ENCODE results near the gene MAP2K5.

Gene MAP2K5

DNA sequence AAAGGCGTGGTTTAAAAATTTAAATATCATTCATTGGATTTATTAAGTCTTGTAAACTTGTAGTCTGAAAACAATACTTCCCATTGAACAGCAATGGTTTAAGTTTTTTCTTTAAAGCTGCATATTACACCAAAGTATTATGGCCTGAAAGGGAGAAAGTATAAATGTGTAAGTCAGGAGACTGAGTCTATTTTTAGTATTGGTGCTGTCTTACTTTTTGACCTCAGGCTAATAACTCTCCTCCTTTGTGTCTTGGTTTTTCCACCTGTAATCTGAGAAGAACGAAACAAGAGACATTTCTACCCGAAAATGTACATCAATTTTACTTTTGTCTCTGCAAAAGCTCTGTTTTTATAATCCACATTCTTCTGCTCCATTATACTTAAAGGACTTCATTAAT, 14.0 kb upstream of the MAP2K5 start:
- no peak overlapping the region for H3K9ac ChIP-seq (ENCODE audit: low read depth, low read length, poor library complexity, severe bottlenecking)
- peaks cover 35% of the 10 kb centered on the region for H3K79me2 ChIP-seq (ENCODE audit: insufficient read depth, low read length)
- no peaks in the 10 kb centered on the region for H3K9me3 ChIP-seq (ENCODE audit: insufficient read depth, low read depth, low read length)
- H3K9me2 ChIP-seq (replicated peaks; ENCODE audit: low read depth, low read length) = no peaks in the 10 kb centered on the region
- TF ChIP-seq EZH2phosphoT487 (IDR thresholded peaks at IDR 0.05; ENCODE audit: borderline replicate concordance) = no peak
- TF ChIP-seq, protein P1, sequence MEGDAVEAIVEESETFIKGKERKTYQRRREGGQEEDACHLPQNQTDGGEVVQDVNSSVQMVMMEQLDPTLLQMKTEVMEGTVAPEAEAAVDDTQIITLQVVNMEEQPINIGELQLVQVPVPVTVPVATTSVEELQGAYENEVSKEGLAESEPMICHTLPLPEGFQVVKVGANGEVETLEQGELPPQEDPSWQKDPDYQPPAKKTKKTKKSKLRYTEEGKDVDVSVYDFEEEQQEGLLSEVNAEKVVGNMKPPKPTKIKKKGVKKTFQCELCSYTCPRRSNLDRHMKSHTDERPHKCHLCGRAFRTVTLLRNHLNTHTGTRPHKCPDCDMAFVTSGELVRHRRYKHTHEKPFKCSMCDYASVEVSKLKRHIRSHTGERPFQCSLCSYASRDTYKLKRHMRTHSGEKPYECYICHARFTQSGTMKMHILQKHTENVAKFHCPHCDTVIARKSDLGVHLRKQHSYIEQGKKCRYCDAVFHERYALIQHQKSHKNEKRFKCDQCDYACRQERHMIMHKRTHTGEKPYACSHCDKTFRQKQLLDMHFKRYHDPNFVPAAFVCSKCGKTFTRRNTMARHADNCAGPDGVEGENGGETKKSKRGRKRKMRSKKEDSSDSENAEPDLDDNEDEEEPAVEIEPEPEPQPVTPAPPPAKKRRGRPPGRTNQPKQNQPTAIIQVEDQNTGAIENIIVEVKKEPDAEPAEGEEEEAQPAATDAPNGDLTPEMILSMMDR (conservative IDR thresholded peaks at IDR 0.05; ENCODE audit: low read length) = no peak
- no peak overlapping the region for H2AFZ ChIP-seq (ENCODE audit: low read length)
- no peaks in the 10 kb centered on the region for H3K27me3 ChIP-seq (ENCODE audit: insufficient read depth, low read length, poor library complexity, severe bottlenecking)
- H3K36me3 ChIP-seq (ENCODE audit: insufficient read depth, low read length) = no peaks in the 10 kb centered on the region
- H3F3A ChIP-seq (ENCODE audit: low read depth) = no peaks in the 10 kb centered on the region; the same call in 1 of the 2 replicates
- H3K4me1 ChIP-seq (ENCODE audit: insufficient read depth, low read length, poor library complexity, severe bottlenecking) = peaks cover 40% of the 10 kb centered on the region
- no peak overlapping the region for H3K4me3 ChIP-seq (ENCODE audit: low read length, poor library complexity, severe bottlenecking)
- H3K4me2 ChIP-seq (ENCODE audit: low read depth, low read length, poor library complexity, severe bottlenecking) = no peak overlapping the region
- peaks cover 25% of the 10 kb centered on the region for H4K20me1 ChIP-seq (ENCODE audit: insufficient read depth, low read length, poor library complexity, severe bottlenecking)

DNA sequence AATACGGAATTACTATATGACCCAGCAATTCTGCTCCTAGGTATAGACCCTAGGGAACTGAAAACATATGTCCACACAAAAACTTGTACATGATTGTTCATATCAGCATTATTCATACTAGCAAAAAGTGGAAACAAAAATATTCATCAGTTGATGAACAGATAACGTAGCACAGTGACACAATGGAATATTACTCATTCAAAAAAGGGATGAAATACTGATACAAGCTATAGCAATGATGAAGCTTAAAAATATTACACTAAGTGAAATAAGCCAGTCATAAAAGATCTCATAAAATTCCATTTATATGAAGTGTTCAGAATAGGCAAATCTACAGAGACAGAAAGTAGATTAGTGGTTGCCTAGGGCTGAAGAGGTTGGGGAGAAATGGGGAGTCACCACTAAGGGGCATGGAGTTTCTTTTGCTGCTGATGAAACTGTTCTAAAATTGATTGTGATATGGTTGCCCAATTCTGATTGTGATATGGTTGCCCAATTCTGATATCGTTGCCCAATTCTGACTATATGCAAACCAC, 11.1 kb upstream of the MAP2K5 start:
- H3K36me3 ChIP-seq (ENCODE audit: insufficient read depth, low read length) = no peaks in the 10 kb centered on the region
- H3K79me2 ChIP-seq (ENCODE audit: insufficient read depth, low read length) = peaks cover 5% of the 10 kb centered on the region
- no peak overlapping the region for H3K4me3 ChIP-seq (ENCODE audit: low read length, poor library complexity, severe bottlenecking)
- H3K4me1 ChIP-seq (ENCODE audit: insufficient read depth, low read length, poor library complexity, severe bottlenecking) = peaks cover 35% of the 10 kb centered on the region
- H3K27me3 ChIP-seq (ENCODE audit: insufficient read depth, low read length, poor library complexity, severe bottlenecking) = no peaks in the 10 kb centered on the region
- no peaks in the 10 kb centered on the region for H4K20me1 ChIP-seq (ENCODE audit: insufficient read depth, low read length, poor library complexity, severe bottlenecking)
- no peaks in the 10 kb centered on the region for H3K9me2 ChIP-seq (replicated peaks; ENCODE audit: low read depth, low read length)
- H3K9me3 ChIP-seq (ENCODE audit: insufficient read depth, low read depth, low read length) = no peaks in the 10 kb centered on the region
- no peak overlapping the region for H2AFZ ChIP-seq (ENCODE audit: low read length)
- no peaks in the 10 kb centered on the region; the same call in 1 of the 2 replicates for H3F3A ChIP-seq (ENCODE audit: low read depth)
- TF ChIP-seq, protein P1 (conservative IDR thresholded peaks at IDR 0.05; ENCODE audit: low read length) = no peak
- TF ChIP-seq EZH2phosphoT487 (IDR thresholded peaks at IDR 0.05; ENCODE audit: borderline replicate concordance) = no peak
- H3K9ac ChIP-seq (ENCODE audit: low read depth, low read length, poor library complexity, severe bottlenecking) = no peak overlapping the region
- H3K4me2 ChIP-seq (ENCODE audit: low read depth, low read length, poor library complexity, severe bottlenecking) = no peak overlapping the region

DNA sequence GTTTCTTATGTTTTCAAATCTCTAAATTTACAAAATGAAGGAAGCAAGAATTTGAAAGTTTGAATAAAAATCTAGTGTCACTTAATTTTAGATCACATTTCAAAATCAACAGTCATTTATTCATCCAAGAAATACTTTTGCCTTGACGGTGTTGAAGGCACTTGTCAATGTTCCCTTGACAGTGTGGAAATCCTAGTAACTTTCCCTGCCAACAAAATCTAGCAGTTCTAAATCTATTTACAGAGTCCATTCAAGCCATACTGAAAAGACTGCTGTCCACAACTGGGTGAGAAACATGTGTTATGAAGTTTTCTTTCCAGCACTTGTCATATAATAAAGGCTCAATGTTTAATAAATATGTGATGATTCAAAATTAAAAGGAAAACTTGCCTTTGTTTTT, 8.6 kb upstream of the MAP2K5 start:
- peak overlapping the region; percentile 36 for H3K4me3 ChIP-seq (ENCODE audit: low read length, poor library complexity, severe bottlenecking)
- H3F3A ChIP-seq (ENCODE audit: low read depth) = no peaks in the 10 kb centered on the region; the same call in 1 of the 2 replicates
- no peaks in the 10 kb centered on the region for H3K9me3 ChIP-seq (ENCODE audit: insufficient read depth, low read depth, low read length)
- H2AFZ ChIP-seq (ENCODE audit: low read length) = peak overlapping the region; percentile 44; the same call in 1 of the 2 replicates
- H4K20me1 ChIP-seq (ENCODE audit: insufficient read depth, low read length, poor library complexity, severe bottlenecking) = no peaks in the 10 kb centered on the region
- no peaks in the 10 kb centered on the region for H3K9me2 ChIP-seq (replicated peaks; ENCODE audit: low read depth, low read length)
- no peaks in the 10 kb centered on the region for H3K27me3 ChIP-seq (ENCODE audit: insufficient read depth, low read length, poor library complexity, severe bottlenecking)
- TF ChIP-seq, protein P1 (conservative IDR thresholded peaks at IDR 0.05; ENCODE audit: low read length) = no peak
- TF ChIP-seq EZH2phosphoT487 (IDR thresholded peaks at IDR 0.05; ENCODE audit: borderline replicate concordance) = no peak
- H3K79me2 ChIP-seq (ENCODE audit: insufficient read depth, low read length) = no peaks in the 10 kb centered on the region
- peak overlapping the region; percentile 45 for H3K9ac ChIP-seq (ENCODE audit: low read depth, low read length, poor library complexity, severe bottlenecking)
- H3K4me2 ChIP-seq (ENCODE audit: low read depth, low read length, poor library complexity, severe bottlenecking) = peak overlapping the region; percentile 62
- H3K4me1 ChIP-seq (ENCODE audit: insufficient read depth, low read length, poor library complexity, severe bottlenecking) = peaks cover 24% of the 10 kb centered on the region
- H3K36me3 ChIP-seq (ENCODE audit: insufficient read depth, low read length) = no peaks in the 10 kb centered on the region
